Type B pancreatic cell (in vitro differentiated cells): Measurements from ENCODE around the gene PHLDA2. TPM values are rescaled to one million over a fixed set of nuclear protein-coding genes. Genes with fewer than 3 reads are reported as not detected.
"Not testable (repeated sequence)": the region's sequence is repeated elsewhere in the genome, so short reads cannot be mapped to it uniquely, and the experiment has no call there.

Experiments used
- DNase-seq: peaks from one replicate; pipeline ENCODE4 v3.0.0; 2021; ENCODE audit warnings: mixed read lengths; ENCODE audit not compliant: unreplicated experiment; ENCODE audit errors: extremely low spot score
- H3K27ac Mint-ChIP-seq: 2 replicates; pipeline ENCODE4 v1.8.0; 2021; ENCODE audit warnings: mild to moderate bottlenecking, mixed read lengths
- H3K27me3 Mint-ChIP-seq: 2 replicates; pipeline ENCODE4 v1.8.0; 2021; ENCODE audit warnings: mixed read lengths
- H3K36me3 Mint-ChIP-seq: 2 replicates; pipeline ENCODE4 v1.8.0; 2021; ENCODE audit warnings: mixed read lengths
- H3K4me1 Mint-ChIP-seq: one replicate; pipeline ENCODE4 v1.8.0; 2021; ENCODE audit warnings: mixed read lengths; ENCODE audit not compliant: unreplicated experiment
- H3K4me3 Mint-ChIP-seq: 2 replicates; pipeline ENCODE4 v1.8.0; 2021; ENCODE audit warnings: mild to moderate bottlenecking, mixed read lengths
- H3K9me3 Mint-ChIP-seq: 2 replicates; pipeline ENCODE4 v1.8.0; 2021; ENCODE audit warnings: mixed read lengths
- CTCF ChIP-seq: fragments of 200-600 bp; sonication (generic); conservative IDR thresholded peaks from 2 replicates; pipeline ENCODE4 v1.5.0; 2021; ENCODE audit warnings: antibody characterized with exemption, mild to moderate bottlenecking
- total RNA-seq: library from RNA; stranded (reverse); gene quantifications from 2 replicates; pipeline ENCODE4 v1.2.1, GENCODE V29; 2021; ENCODE audit warnings: low replicate concordance

Gene PHLDA2
- total RNA-seq, 1 donor from 2014 or later, result 3.7 TPM

GRCh38 chr11:2940921-2941821 is 12.0 kb upstream of the PHLDA2 start:
- Mint-ChIP-seq H3K9me3 (peaks cover 5% of the 10 kb centered on the region), H3K36me3 (peaks cover 21% of the 10 kb centered on the region), H3K4me1 (peaks cover 3% of the 10 kb centered on the region), H3K27ac (no peak overlapping the region), H3K27me3 (peaks cover 6% of the 10 kb centered on the region), H3K4me3 (no peak overlapping the region)
- DNase-seq, result no peak
- TF ChIP-seq CTCF, result no peak

- Mint-ChIP-seq H3K4me3 (no peak overlapping the region), H3K27me3 (peaks cover 6% of the 10 kb centered on the region), H3K27ac (no peak overlapping the region), H3K36me3 (peaks cover 19% of the 10 kb centered on the region), H3K9me3 (peaks cover 5% of the 10 kb centered on the region), H3K4me1 (no peaks in the 10 kb centered on the region)
- no peak for DNase-seq
- no peak for TF ChIP-seq CTCF
These were observed 11.1 kb upstream of the PHLDA2 start for GRCh38 chr11:2940147-2940920.

GRCh38 chr11:2938458-2939418 is 9.5 kb upstream of the PHLDA2 start:
- H3K4me3 Mint-ChIP-seq, result peak overlapping the region; percentile 60
- not testable (repeated sequence) for DNase-seq, H3K9me3 Mint-ChIP-seq, H3K4me1 Mint-ChIP-seq, H3K27me3 Mint-ChIP-seq
- H3K36me3 Mint-ChIP-seq, result peaks cover 19% of the 10 kb centered on the region
- H3K27ac Mint-ChIP-seq, result peak overlapping the region; percentile 72

GRCh38 chr11:2937641-2938457 is 8.6 kb upstream of the PHLDA2 start:
- not testable (repeated sequence) for H3K4me1 Mint-ChIP-seq, DNase-seq, H3K27me3 Mint-ChIP-seq, H3K9me3 Mint-ChIP-seq
- Mint-ChIP-seq H3K36me3 (peaks cover 19% of the 10 kb centered on the region), H3K4me3 (peak overlapping the region; percentile 73), H3K27ac (peak overlapping the region; percentile 82)

GRCh38 chr11:2934611-2935239 is 5.5 kb upstream of the PHLDA2 start:
- DNase-seq, result no peak
- Mint-ChIP-seq H3K4me1 (no peaks in the 10 kb centered on the region), H3K27me3 (peaks cover 18% of the 10 kb centered on the region), H3K27ac (no peak overlapping the region), H3K9me3 (peaks cover 5% of the 10 kb centered on the region), H3K4me3 (no peak overlapping the region), H3K36me3 (peaks cover 17% of the 10 kb centered on the region)
- no peak for TF ChIP-seq CTCF
